Lower leg skin (tissue), 3 donors: ENCODE data around the gene SNX19.

Source experiments
- POLR2A ChIP-seq, 2 donors: fragments of 450-650 bp; IDR thresholded peaks; one replicate each; pipeline ENCODE4 v1.6.1; 2016 to 2017; ENCODE audit warnings: antibody characterized with exemption in 2 of 2, mild to moderate bottlenecking in 1 of 2, moderate library complexity in 1 of 2
- TF ChIP-seq, protein P1 (sequence below), 3 donors: fragments of 450-650 bp; IDR thresholded peaks; one replicate each; pipeline ENCODE4 v1.5.1; 2016; ENCODE audit warnings: antibody characterized with exemption in 3 of 3, mild to moderate bottlenecking in 3 of 3, moderate library complexity in 2 of 3

DNA sequence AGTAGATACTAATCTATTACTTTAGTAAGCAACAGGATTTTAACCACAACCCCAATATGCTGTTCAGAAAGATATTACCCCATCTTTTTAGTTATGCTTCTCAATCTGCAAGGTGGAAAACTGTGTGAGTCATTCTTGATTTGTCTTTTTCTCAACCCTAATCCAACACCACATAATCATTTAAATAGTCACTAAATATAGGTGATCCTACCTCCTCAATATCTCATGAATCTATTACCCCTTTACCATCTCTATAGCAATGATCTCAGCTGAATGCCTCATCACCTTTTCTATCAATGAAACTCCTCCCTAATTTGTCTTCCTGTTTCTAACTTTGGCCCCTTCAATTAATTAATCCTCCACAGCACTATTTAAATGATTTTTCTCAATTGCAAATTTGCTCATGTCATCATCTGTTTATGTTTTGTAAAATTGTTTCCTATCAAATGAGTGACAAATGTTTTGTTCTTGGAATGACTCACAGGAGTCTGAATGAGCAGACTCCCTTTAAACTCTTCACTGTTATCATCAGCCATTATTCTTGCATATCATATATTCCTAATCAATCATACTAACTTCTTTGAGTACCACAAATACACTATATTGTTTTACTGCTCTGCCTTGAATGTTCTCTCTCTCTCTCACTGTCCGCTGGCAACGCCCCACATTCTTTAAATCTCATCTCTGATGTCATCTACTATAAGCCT lies 26.1 kb downstream of the SNX19 start:
- TF ChIP-seq, protein P1, sequence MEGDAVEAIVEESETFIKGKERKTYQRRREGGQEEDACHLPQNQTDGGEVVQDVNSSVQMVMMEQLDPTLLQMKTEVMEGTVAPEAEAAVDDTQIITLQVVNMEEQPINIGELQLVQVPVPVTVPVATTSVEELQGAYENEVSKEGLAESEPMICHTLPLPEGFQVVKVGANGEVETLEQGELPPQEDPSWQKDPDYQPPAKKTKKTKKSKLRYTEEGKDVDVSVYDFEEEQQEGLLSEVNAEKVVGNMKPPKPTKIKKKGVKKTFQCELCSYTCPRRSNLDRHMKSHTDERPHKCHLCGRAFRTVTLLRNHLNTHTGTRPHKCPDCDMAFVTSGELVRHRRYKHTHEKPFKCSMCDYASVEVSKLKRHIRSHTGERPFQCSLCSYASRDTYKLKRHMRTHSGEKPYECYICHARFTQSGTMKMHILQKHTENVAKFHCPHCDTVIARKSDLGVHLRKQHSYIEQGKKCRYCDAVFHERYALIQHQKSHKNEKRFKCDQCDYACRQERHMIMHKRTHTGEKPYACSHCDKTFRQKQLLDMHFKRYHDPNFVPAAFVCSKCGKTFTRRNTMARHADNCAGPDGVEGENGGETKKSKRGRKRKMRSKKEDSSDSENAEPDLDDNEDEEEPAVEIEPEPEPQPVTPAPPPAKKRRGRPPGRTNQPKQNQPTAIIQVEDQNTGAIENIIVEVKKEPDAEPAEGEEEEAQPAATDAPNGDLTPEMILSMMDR (IDR thresholded peaks at IDR 0.05) = no peak
- TF ChIP-seq POLR2A (IDR thresholded peaks at IDR 0.05) = no peak
